Epithelial cell of esophagus (primary cell): ENCODE measurements around the gene FAM83B.

Source experiments
- DNase-seq: peaks from one replicate; pipeline ENCODE4 v3.0.0; 2010; ENCODE audit warnings: low read depth
- H3K4me3 ChIP-seq: 2 replicates; pipeline ENCODE4 v1.5.1; 2011; ENCODE audit warnings: mild to moderate bottlenecking, low read length, control low read depth
- TF ChIP-seq, protein P1 (sequence below): IDR thresholded peaks from 2 replicates; pipeline ENCODE4 v1.5.1; 2011; ENCODE audit warnings: low read depth, mild to moderate bottlenecking, low read length, control low read depth, inconsistent platforms; ENCODE audit not compliant: insufficient read depth; ENCODE audit errors: missing control alignments

Gene FAM83B

GRCh38 chr6:54910431-54910884, 63.9 kb downstream of the FAM83B start:
- no peak for DNase-seq
- TF ChIP-seq, protein P1, sequence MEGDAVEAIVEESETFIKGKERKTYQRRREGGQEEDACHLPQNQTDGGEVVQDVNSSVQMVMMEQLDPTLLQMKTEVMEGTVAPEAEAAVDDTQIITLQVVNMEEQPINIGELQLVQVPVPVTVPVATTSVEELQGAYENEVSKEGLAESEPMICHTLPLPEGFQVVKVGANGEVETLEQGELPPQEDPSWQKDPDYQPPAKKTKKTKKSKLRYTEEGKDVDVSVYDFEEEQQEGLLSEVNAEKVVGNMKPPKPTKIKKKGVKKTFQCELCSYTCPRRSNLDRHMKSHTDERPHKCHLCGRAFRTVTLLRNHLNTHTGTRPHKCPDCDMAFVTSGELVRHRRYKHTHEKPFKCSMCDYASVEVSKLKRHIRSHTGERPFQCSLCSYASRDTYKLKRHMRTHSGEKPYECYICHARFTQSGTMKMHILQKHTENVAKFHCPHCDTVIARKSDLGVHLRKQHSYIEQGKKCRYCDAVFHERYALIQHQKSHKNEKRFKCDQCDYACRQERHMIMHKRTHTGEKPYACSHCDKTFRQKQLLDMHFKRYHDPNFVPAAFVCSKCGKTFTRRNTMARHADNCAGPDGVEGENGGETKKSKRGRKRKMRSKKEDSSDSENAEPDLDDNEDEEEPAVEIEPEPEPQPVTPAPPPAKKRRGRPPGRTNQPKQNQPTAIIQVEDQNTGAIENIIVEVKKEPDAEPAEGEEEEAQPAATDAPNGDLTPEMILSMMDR: no peak
- H3K4me3 ChIP-seq: no peak overlapping the region

GRCh38 chr6:54910921-54911320, 64.3 kb downstream of the FAM83B start:
- TF ChIP-seq, protein P1: no peak
- H3K4me3 ChIP-seq: no peak overlapping the region

GRCh38 chr6:54913211-54913610, 66.6 kb downstream of the FAM83B start:
- TF ChIP-seq, protein P1: no peak
- DNase-seq: no peak
- no peak overlapping the region for H3K4me3 ChIP-seq

More at GRCh38 chr6:54910921-54911320, 64.3 kb downstream of the FAM83B start:
- DNase-seq: no peak

DNA sequence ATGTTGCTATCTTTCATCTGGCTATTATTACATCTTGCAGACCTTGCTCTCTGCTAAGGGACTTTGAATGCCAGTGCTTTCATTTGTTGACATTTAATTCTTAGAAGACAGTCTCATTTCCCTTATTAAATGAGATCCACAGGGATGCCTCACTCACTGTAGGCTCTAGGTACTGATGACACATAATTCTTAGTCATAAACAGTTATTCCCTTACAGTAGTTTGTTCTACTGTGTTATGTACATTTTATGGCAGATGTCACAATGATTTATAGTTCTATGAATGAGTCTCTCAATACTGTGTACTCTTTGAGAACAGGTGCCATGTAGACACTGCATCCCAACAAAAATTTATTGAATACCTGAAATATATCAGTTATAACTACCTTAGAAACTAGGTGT, 70.3 kb downstream of the FAM83B start:
- DNase-seq: peak; percentile 86
- TF ChIP-seq, protein P1: no peak

DNA sequence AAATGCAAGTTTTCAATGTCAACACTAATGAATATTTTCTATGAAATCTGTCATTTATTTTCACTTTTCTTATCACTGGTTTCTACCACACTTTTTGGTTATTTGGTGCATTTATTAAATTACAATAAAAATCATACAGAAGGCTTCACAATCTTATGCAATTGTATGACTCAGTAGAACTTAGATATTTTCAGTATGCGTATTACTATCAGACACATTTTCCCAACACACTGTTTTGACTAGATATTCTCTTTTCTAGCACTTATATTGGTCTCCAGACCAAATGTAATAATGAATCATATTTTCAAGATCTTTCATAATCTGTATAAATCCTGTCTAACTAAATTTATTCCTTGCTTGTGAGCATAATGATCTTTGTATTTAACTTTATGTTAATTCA, 74.1 kb downstream of the FAM83B start:
- DNase-seq: peak; percentile 57
- no peak overlapping the region for H3K4me3 ChIP-seq
- TF ChIP-seq, protein P1: no peak

More for the DNA sequence above, 70.3 kb downstream of the FAM83B start:
- H3K4me3 ChIP-seq: no peak overlapping the region

DNA sequence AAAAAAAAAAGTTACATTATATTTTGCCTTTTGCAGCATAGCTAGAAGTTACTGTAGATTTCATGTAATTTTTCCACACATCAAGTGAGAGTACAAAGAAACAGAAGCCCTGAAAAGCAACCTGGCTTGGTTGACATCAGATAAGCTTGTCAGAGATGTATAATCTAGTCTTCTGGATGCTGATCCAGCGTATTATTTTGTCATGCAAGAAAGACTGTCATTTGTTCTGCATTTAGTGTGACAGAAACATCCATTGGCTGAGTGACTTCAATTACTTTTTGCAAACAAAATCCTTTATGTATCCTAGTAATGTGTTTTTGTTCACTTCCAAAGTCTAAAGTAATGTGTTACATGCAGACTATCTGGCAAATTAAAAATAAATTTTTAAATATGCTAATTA, 75.3 kb downstream of the FAM83B start:
- no peak overlapping the region for H3K4me3 ChIP-seq
- DNase-seq: no peak
- TF ChIP-seq, protein P1: no peak

- H3K4me3 ChIP-seq: no peak overlapping the region
- TF ChIP-seq, protein P1: no peak
- DNase-seq: no peak
Measured at GRCh38 chr6:54929245-54929909, 82.8 kb downstream of the FAM83B start.
